Dermis blood vessel endothelial cell (primary cell): ENCODE data around the gene ST14. TPM values are rescaled to one million over a fixed set of nuclear protein-coding genes. Genes with fewer than 3 reads are reported as not detected.
"Not testable (repeated sequence)": the region's sequence is repeated elsewhere in the genome, so short reads cannot be mapped to it uniquely, and the experiment has no call there.

Experiments
- DNase-seq: peaks from one replicate; pipeline ENCODE4 v3.0.0; 2010
- total RNA-seq: library from RNA; depleted of rRNA; stranded (reverse); fragments of >200 nt; gene quantifications from 2 replicates; pipeline ENCODE4 v1.2.3, GENCODE V29; 2014

Gene ST14
- total RNA-seq, 1 donor from 2014 or later, result 0.34 TPM

GRCh38 chr11:130190371-130190881, 30.8 kb downstream of the ST14 start:
- no peak for DNase-seq

GRCh38 chr11:130191896-130192295, 32.3 kb downstream of the ST14 start:
- DNase-seq, result no peak

- DNase-seq, result no peak
Measured at GRCh38 chr11:130192845-130193267, 33.3 kb downstream of the ST14 start.

- DNase-seq, result not testable (repeated sequence)
Measured at GRCh38 chr11:130193551-130193950, 34.0 kb downstream of the ST14 start.

- DNase-seq, result no peak
Measured at GRCh38 chr11:130194241-130195023, 34.9 kb downstream of the ST14 start.

- no peak for DNase-seq
Measured at GRCh38 chr11:130197386-130198035, 37.9 kb downstream of the ST14 start.

GRCh38 chr11:130198292-130198691, 38.7 kb downstream of the ST14 start:
- DNase-seq, result no peak

GRCh38 chr11:130198964-130199363, 39.4 kb downstream of the ST14 start:
- DNase-seq, result no peak

- DNase-seq, result no peak
Measured at GRCh38 chr11:130199792-130200191, 40.2 kb downstream of the ST14 start.

- DNase-seq, result no peak
Measured at GRCh38 chr11:130201026-130201425, 41.4 kb downstream of the ST14 start.

- DNase-seq, result no peak
Measured at GRCh38 chr11:130202009-130202817, 42.6 kb downstream of the ST14 start.

GRCh38 chr11:130202818-130203689, 43.5 kb downstream of the ST14 start:
- DNase-seq, result no peak

- no peak for DNase-seq
Measured at GRCh38 chr11:130203766-130204702, 44.5 kb downstream of the ST14 start.

GRCh38 chr11:130204703-130205095, 45.1 kb downstream of the ST14 start:
- DNase-seq, result no peak

- no peak for DNase-seq
Measured at GRCh38 chr11:130206141-130206540, 46.6 kb downstream of the ST14 start.

- DNase-seq, result no peak
Measured at GRCh38 chr11:130208241-130209127, 48.9 kb downstream of the ST14 start.

- no peak for DNase-seq
Measured at GRCh38 chr11:130209128-130209932, 49.7 kb downstream of the ST14 start.

- DNase-seq, result no peak
Measured at GRCh38 chr11:130209954-130210854, 50.6 kb downstream of the ST14 start.
